Measurements from ENCODE around the gene IWS1. TPM values are rescaled to one million over a fixed set of nuclear protein-coding genes. Genes with fewer than 3 reads are reported as not detected.

Gene IWS1
- total and polyA plus RNA-seq, 10 of the 15 experiments (the other 5 are each of a cell fraction or from before 2014, with no cell fraction given) = 21.9 to 68.9 (median 45.8) TPM

GRCh38 chr2:127472268-127472667 is 54.0 kb downstream of the IWS1 start:
- H3K9me3 ChIP-seq (replicated peaks; ENCODE audit: control insufficient read depth, insufficient read depth, low read length) = no peaks in the 10 kb centered on the region; the same call in 2 of the 3 replicates
- H3K79me2 ChIP-seq (ENCODE audit: control insufficient read depth, insufficient read depth, low read length) = no peaks in the 10 kb centered on the region
- H3K27ac ChIP-seq (ENCODE audit: control insufficient read depth, insufficient read depth) = no peak overlapping the region
- ATAC-seq = no peak
- ChIA-PET SMC1A (ENCODE audit: uncharacterized antibody, unreplicated experiment) (interaction anchor here (0.7 to 1.0 kb wide), 4 partner anchors 10 to 273 kb away, joined by 3 read pairs; no protein-coding TSS in a partner anchor), CTCF (interaction anchor here (1.6 kb wide), 1 partner anchor 275 kb away, joined by 5 read pairs; no protein-coding TSS in a partner anchor), POLR2A (no interaction called here), RAD21 (ENCODE audit: unreplicated experiment) (no interaction called here)
- DNase-seq (ENCODE audit: low read depth, low spot score) = no peak
- TF ChIP-seq GABPA (IDR thresholded peaks at IDR 0.05; ENCODE audit: low read depth) = no peak
- no peak for TF ChIP-seq BCLAF1 (IDR thresholded peaks at IDR 0.05)
- TF ChIP-seq SPI1 (IDR thresholded peaks at IDR 0.05; ENCODE audit: borderline replicate concordance, insufficient read depth, low read depth, low read length) = no peak
- no peak for TF ChIP-seq TBL1XR1 (IDR thresholded peaks at IDR 0.05; ENCODE audit: low read depth, low read length)
- no peak for TF ChIP-seq MEF2B (IDR thresholded peaks at IDR 0.05; ENCODE audit: partially characterized antibody, poor library complexity, severe bottlenecking)
- no peak for TF ChIP-seq ZNF592 (IDR thresholded peaks at IDR 0.05)
- no peak for TF ChIP-seq CHD2 (IDR thresholded peaks at IDR 0.05; ENCODE audit: borderline replicate concordance, low read depth, low read length)
- no peak for TF ChIP-seq CREB1 (IDR thresholded peaks at IDR 0.05; ENCODE audit: low read depth)
- no peak for TF ChIP-seq IRF4 (IDR thresholded peaks at IDR 0.05; ENCODE audit: low read depth, low read length)
- H3K4me3 ChIP-seq = no peak overlapping the region
- H4K20me1 ChIP-seq (ENCODE audit: control insufficient read depth, insufficient read depth) = no peaks in the 10 kb centered on the region
- WGBS (ENCODE audit: insufficient coverage, insufficient replicate concordance, low lambda C conversion rate, missing lambda C conversion rate) = 100% methylated on average over 1 of the region's 1 CpG
- BruUV-seq (replicated peaks) = no TSS peak
- no peak for FAIRE-seq
- no peak overlapping the region for H2AFZ ChIP-seq (ENCODE audit: control insufficient read depth, low read depth, low read length)
- intact Hi-C loops (cut with micrococcal nuclease; ENCODE audit: unreplicated experiment) (no loop called here), in situ Hi-C loops (cut with MboI) (no loop called here)
- peaks cover 0 to 3% of the 10 kb centered on the region in 2 experiments; a peak in 2 of 4 replicates for H3K36me3 ChIP-seq (ENCODE audit: control insufficient read depth in 2 of 2, insufficient read depth in 2 of 2, low read length in 1 of 2)
- no peaks in the 10 kb centered on the region for H3K27me3 ChIP-seq (replicated peaks in 1 of 2; ENCODE audit: control insufficient read depth in 2 of 2, insufficient read depth in 2 of 2, low read length in 1 of 2)
- H3K4me1 ChIP-seq (ENCODE audit: control insufficient read depth, insufficient read depth, low read length) = no peaks in the 10 kb centered on the region
- H3K9ac ChIP-seq (ENCODE audit: control insufficient read depth, insufficient read depth, low read length) = no peak overlapping the region
- no peak overlapping the region for H3K4me2 ChIP-seq (ENCODE audit: control insufficient read depth, insufficient read depth)

Measured in GM12878 (cell line).